Loucy (cell line): Measurements from ENCODE around the gene PROC.

Experiments
- EZH2phosphoT487 ChIP-seq: fragments of 200-600 bp; IDR thresholded peaks from 2 replicates; pipeline ENCODE4 v1.6.1; 2018; ENCODE audit warnings: antibody characterized with exemption, mild to moderate bottlenecking, moderate library complexity, borderline replicate concordance
- TF ChIP-seq, protein P1 (sequence below): fragments of 200-600 bp; sonication (generic); conservative IDR thresholded peaks from 2 replicates; pipeline ENCODE4 v1.5.1; 2014; ENCODE audit warnings: mild to moderate bottlenecking, antibody characterized with exemption, low read length

DNA sequence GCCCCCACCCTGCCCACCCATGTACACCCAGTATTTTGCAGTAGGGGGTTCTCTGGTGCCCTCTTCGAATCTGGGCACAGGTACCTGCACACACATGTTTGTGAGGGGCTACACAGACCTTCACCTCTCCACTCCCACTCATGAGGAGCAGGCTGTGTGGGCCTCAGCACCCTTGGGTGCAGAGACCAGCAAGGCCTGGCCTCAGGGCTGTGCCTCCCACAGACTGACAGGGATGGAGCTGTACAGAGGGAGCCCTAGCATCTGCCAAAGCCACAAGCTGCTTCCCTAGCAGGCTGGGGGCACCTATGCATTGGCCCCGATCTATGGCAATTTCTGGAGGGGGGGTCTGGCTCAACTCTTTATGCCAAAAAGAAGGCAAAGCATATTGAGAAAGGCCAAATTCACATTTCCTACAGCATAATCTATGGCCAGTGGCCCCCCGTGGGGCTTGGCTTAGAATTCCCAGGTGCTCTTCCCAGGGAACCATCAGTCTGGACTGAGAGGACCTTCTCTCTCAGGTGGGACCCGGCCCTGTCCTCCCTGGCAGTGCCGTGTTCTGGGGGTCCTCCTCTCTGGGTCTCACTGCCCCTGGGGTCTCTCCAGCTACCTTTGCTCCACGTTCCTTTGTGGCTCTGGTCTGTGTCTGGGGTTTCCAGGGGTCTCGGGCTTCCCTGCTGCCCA is 9.3 kb downstream of the PROC start:
- TF ChIP-seq, protein P1, sequence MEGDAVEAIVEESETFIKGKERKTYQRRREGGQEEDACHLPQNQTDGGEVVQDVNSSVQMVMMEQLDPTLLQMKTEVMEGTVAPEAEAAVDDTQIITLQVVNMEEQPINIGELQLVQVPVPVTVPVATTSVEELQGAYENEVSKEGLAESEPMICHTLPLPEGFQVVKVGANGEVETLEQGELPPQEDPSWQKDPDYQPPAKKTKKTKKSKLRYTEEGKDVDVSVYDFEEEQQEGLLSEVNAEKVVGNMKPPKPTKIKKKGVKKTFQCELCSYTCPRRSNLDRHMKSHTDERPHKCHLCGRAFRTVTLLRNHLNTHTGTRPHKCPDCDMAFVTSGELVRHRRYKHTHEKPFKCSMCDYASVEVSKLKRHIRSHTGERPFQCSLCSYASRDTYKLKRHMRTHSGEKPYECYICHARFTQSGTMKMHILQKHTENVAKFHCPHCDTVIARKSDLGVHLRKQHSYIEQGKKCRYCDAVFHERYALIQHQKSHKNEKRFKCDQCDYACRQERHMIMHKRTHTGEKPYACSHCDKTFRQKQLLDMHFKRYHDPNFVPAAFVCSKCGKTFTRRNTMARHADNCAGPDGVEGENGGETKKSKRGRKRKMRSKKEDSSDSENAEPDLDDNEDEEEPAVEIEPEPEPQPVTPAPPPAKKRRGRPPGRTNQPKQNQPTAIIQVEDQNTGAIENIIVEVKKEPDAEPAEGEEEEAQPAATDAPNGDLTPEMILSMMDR = no peak
- TF ChIP-seq EZH2phosphoT487 = no peak
